Suppressor macrophage treated with lipopolysaccharide for 4 hours (primary cell): ENCODE data around the gene ACAT2.
A peak's percentile ranks its signal among the peaks of the same experiment; 100 is the strongest.
"Not testable (repeated sequence)": the region's sequence is repeated elsewhere in the genome, so short reads cannot be mapped to it uniquely, and the experiment has no call there.

Source experiments
- DNase-seq: peaks from one replicate; pipeline ENCODE4 v3.0.0-alpha.2; 2020

Gene ACAT2

DNA sequence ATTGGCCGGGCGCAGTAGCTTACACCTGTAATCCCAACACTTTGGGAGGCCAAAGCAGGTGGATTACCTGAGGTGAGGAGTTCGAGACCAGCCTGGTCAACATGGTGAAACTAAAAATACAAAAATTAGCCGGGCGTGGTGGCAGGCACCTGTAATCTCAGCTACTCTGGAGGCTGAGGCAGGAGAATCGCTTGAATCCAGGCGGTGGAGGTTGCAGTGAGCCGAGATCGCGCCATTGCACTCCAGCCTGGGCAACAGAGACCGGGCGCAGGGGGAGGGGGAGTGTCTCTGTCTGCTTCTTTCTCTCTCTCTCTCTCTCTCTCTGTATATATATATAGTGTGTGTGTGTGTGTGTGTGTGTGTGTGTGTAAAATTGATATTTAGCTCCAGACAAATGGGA, 29.3 kb upstream of the ACAT2 start:
- not testable (repeated sequence) for DNase-seq

DNA sequence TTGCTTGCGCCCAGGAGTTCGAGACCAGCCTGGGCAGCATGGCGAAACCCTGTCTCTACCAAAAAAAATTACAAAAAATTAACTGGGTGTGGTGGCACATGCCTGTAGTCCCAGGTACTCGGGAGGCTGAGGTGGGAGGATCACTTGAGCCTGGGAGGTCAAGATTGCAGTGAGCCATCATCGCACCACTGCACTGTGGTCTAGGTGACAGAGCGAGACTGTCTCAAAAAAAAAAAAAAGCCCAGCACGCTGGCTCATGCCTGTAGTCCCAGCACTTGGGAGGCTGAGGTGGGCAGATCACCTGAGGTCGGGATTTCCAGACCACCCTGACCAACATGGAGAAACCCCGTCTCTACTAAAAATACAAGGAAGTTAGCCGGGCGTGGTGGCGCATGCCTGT, 28.4 kb upstream of the ACAT2 start:
- DNase-seq, result not testable (repeated sequence)

DNA sequence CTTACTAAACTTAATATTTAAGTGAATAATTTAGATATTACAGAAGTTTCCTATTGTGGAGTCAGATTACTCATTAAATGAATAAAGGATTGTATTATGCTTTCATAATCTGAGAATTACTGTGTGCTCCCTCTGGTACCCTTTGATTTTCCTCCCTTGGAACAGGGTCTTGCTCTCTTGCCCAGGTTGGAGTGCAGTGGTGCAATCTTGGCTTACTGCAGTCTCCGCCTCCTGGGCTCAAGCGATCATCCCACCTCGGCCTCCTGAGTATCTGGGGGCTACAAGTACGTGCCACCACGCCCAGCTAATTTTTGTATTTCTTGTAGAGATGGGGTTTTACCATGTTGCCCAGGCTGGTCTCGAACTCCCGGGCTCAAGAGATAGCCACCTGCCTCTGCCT, 24.9 kb upstream of the ACAT2 start:
- DNase-seq, result no peak

DNA sequence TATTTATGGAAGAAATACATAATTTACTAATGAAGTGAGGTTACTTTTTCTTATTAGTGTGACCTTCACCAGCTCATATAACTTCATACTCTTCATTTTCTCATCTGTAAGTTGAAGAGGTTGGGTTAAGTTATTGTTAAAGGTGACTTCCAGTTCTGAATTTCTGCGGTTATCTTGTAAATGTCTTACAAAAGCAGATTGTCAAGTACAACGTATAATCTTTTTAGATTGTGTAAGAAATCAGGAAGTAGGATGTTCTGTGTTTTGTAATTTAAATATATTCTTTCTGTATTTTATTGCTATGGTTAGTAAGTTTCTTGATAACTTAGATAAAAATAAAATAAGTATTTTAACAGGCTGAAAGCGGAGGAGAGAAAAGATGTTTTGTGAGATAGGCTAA, 22.5 kb upstream of the ACAT2 start:
- DNase-seq, result no peak

- DNase-seq, result no peak
Observed at GRCh38 chr6:159742165-159742564, 19.7 kb upstream of the ACAT2 start.

DNA sequence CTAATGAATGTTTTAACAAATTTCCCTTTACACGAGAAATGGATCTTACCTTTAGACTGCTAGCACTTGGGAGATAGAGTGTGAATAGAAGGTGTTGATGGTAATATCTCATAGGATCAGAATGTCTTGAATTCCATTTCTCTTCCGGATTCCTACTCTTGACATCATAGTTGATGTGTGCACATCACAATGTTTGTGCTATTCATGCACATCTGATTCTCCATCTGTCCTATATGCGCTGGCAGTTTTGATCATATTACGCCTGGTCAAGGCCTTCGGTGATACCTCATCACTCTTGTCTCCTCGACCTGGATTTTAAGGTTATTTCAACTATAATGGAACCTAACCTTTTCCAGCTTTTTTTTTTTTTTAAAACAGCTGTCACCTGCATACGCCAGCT, 16.8 kb upstream of the ACAT2 start:
- DNase-seq, result no peak

- no peak for DNase-seq
Observed at GRCh38 chr6:159746759-159747158, 15.1 kb upstream of the ACAT2 start.

GRCh38 chr6:159748127-159748526, 13.7 kb upstream of the ACAT2 start:
- DNase-seq, result not testable (repeated sequence)

GRCh38 chr6:159751448-159751847, 10.4 kb upstream of the ACAT2 start:
- DNase-seq, result no peak

- DNase-seq, result no peak
Observed at GRCh38 chr6:159753081-159753872, 8.6 kb upstream of the ACAT2 start.

GRCh38 chr6:159754401-159754800, 7.4 kb upstream of the ACAT2 start:
- no peak for DNase-seq

DNA sequence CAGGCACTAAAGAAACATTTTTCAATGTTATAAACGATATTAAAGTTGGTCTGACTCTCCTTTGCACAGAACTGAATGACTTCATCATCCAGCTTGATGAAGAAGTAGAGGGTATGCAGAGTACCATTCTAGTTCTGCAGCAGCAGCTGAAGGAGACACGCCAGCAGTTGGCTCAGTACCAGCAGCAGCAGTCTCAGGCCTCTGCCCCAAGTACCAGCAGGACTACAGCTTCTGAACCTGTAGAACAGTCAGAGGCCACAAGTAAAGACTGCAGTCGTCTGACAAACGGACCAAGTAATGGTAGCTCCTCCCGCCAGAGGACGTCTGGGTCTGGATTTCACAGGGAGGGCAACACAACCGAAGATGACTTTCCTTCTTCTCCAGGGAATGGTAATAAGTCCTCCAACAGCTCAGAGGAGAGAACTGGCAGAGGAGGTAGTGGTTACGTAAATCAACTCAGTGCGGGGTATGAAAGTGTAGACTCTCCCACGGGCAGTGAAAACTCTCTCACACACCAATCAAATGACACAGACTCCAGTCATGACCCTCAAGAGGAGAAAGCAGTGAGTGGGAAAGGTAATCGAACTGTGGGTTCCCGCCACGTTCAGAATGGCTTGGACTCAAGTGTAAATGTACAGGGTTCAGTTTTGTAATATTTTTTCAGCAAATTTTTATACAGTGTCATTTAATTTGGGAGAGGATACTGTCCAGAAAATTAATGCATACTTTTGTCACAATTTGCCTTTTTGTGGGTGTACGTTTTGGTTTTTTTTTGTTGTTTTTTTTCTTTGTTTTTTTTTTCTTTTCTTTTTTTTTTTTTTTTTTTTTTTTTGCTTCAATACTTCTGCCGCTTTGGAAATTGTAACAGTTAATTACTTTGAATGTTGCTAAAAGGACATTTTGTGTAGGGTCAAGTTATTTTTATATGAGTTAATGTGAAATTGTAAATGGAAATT, 6.6 kb upstream of the ACAT2 start:
- no peak for DNase-seq

- DNase-seq, result no peak
Observed at GRCh38 chr6:159756508-159756907, 5.3 kb upstream of the ACAT2 start.

DNA sequence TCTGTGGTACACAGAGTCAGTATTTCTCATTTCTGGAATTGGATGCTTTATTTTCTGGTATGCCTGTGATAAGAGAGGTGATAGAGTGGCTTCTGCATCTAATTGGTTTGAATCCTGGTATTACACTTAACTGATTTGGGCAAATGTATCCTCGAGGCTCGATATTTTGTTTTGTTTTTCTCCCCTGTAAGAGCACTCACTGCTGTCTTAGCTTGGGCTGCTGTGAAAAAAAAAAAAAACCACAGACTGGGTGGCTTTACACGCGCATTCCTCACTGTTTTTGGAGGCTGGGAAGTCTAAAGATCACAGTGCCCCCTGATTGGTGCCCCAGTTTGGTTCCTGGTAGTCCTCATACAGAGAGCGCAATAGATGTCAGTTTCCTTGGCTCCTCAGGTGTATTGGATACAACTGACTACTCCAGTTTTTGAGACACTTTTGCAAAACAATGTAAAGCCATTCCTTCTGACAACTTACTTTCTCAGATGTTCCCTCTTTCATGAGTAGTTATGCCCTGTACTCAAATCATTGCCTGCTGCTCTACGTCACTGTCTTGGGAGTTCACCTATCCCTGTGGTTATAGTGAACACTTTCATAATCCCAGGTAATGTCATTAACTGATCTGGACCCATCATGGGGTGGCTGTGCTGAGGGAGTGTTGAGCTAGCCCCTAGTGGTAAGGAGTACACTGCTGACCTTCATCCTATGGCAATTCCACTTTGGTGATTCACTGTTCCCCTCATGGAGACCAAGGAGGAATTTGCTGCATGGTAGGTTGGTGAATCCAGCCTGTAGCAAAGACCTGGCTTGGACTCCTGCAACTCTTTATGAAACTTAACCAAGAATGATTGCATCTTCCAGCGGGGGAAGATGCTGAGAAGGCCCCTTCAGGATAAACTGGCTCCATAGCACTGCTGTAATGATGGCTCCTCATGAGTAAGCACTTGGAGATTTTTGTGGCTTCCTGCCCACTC, 3.5 kb upstream of the ACAT2 start:
- DNase-seq, result no peak

DNA sequence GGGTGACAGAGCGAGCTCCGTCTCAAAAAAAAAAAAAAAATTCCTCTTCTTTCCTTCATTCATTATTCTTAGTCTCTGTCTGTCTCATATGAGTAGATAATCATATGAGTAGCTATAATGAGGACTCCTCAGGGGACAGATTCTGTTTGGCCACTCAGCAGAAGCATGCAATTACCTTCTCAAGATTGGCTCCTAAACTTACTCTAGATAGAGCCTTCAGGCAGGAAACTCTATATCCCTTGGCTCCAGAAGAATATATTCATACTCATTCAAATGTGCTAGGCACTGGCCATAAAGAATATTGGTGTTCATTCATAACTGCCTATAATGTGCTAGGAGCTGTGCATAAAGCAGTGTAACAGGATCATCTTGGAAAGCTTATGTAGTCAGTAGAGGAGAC, 2.2 kb upstream of the ACAT2 start:
- no peak for DNase-seq

DNA sequence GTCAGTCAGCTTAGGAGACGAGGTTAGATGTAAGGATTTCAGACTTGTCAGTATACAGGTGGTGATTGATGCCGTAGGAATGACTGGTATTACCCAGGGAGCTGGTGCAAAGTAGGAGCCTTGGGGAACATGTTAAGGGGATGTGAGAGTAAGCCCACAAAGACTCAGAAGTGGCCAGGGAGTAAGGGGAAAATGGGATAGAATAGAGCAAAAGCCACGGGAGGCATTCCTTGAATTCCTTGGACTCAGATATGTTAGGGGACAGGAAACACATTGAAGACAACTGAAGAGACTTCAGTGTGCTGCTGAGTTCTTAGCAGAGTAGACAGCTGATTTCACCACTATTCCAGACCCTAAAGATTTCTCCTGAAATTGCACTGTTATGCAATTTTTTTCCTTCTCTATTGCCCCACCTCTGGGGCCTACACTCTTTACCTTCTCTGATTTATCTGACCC, 1.2 kb upstream of the ACAT2 start:
- peak; percentile 29 for DNase-seq

DNA sequence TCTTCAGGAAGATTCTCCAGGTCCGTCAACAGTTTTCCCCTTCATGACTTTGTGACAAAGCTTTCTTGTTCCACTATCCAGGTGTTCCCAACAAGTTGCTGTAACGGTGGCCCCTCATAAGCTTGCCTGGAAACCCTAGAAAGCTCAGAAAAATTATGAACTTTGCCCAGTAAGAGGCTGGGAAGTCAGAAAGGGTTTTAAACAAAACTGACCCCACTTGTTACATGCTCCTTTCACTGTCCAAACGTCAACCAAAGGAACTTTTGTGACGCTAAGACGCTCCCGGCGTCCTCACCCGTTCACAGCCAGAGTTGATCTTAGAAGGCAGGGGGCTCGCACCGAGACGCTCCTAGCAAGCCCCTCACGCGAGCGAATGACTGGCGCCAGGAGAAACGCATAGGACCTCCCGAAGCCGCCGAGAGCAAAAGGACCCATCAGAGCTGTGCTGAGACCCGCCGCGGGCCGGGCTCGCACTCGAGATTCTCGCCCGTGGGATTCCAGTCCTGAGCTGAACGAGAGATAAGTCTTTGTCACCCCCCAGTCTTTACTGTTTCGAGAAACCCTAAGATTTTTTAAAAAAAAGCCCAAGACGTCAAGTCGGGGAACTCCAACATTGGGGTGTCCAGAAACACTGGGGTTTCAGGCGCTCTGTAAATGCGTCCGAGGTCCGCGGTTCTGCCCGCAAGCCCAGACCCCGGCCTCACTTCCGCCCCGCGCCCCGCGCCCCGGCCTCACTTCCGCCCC, 544 bp upstream of the ACAT2 start:
- DNase-seq, result peak; percentile 39

DNA sequence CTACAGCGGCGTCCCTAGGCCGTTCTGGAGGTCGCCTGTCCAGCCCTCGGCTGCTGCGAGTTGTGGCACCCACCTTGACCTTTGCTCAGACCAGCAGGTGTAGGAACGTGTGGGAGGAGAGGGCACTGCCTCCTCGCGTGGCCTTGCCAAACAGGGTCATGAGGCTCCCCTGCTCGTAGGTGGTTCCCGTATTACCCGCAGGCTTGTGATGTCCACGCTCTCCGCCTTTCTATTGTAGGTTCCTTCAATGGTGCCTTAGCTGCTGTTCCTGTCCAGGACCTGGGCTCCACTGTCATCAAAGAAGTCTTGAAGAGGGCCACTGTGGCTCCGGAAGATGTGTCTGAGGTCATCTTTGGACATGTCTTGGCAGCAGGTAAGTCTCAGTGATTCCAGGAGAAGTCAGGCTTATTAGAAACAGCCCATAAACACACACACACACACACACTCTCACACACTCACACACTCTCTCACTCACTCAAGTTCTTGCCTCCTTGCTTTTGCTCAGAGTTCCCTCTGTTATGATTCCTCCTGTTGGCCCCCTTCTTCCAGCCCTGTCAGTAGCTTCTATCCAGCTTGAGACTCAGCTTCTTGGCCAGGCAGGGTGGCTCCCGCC, 942 bp downstream of the ACAT2 start:
- peak; percentile 55 for DNase-seq

DNA sequence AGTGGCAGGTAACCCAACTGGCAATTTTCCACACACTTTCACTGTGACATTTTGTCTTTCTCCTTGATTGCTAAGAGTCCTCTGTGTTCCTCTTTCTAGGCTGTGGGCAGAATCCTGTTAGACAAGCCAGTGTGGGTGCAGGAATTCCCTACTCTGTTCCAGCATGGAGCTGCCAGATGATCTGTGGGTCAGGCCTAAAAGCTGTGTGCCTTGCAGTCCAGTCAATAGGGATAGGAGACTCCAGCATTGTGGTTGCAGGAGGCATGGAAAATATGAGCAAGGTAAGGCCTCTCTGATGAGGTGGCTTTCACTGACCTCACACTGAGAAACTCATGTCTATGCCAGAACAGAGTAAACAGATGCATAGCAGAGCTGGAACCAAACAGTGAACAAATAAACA, 5.1 kb downstream of the ACAT2 start:
- DNase-seq, result no peak

DNA sequence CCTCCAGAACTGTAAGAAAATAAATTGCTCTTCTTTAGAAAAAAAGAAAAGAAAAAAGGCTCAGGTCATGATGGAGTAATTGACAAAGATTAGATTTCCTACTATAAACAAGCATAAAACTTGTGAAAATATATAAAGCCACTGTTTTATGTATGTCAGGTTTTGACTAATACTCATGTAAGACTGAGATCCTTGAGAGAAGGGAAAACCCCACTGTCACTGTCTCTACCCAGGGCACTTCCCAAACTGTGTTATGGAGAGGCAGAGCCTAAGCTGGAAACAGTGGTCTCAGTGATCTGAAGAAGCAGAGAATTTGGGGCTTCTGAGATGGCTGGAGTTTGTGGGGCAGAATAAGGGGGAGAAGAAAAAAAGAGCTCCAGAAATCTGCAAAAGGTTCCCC, 7.6 kb downstream of the ACAT2 start:
- DNase-seq, result no peak

- DNase-seq, result no peak
Observed at GRCh38 chr6:159772196-159772595, 10.4 kb downstream of the ACAT2 start.
